Stimulated activated CD8-positive, alpha-beta memory T cell treated with anti-CD3 and anti-CD28 coated beads, Interleukin-12 subunit alpha, Interleukin-12 subunit beta, amount 100 ng/mL, for 1 hour (primary cell): ENCODE measurements around the gene USP32.
"Not testable (repeated sequence)": the region's sequence is repeated elsewhere in the genome, so short reads cannot be mapped to it uniquely, and the experiment has no call there.

Experiments used
- DNase-seq: peaks from one replicate; pipeline ENCODE4 v3.0.0-alpha.2; 2020; ENCODE audit warnings: low read depth

The USP32 gene

DNA sequence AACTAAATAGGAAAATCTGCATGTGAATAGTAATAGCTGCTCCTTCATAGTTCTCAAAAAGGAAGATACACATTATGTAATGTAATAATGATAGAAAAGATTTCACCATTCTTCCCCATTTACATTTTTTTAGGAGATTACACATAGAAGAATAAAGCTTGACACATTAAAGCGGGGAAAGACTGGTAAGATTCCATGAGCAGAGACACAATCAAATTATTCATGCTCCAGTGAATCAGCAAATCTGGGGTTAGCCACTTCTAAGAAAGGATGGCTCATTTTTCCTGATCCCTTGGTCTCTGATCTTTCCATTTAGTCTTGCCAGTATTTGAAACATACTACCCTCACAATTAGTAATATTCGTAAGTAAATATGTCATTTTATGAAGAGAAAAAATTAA, 160.2 kb downstream of the USP32 start:
- DNase-seq, result no peak

DNA sequence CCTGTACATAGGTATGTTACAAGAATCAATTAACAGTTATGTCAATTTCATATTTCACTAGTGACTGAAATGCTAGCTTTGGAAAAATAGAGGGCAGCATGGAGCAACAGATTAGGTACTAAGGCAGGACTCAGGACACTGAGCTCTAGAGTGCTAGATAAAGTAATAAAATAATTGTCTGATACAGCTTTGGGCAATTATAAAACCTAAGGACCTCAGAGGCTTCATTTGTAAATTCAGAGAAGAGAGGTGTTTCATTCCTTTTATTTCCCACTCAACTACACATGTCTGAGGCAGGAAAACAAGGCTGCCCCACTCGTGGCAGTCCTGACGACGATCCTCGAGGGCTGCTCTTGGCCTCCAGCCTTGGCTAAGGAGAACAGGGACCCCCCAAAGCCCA, 160.7 kb downstream of the USP32 start:
- no peak for DNase-seq

DNA sequence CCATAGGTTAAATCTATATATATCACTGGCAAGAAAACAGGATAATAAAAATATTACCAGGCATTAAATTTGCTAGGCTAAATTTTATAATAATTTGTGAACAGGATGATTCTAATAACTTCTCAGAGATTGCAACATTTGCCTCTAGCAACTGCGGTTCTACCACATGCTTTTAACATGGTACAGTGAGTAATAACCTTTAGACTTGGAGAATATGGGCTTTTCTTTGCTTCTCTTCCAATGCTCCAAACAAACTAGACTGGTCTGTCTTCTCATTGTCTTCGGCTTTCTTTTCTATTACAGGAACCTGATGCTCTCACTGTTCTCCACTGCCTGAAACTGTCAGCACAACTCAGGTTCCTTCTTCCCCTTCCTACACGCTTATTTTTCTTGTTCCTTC, 161.6 kb downstream of the USP32 start:
- DNase-seq, result no peak

DNA sequence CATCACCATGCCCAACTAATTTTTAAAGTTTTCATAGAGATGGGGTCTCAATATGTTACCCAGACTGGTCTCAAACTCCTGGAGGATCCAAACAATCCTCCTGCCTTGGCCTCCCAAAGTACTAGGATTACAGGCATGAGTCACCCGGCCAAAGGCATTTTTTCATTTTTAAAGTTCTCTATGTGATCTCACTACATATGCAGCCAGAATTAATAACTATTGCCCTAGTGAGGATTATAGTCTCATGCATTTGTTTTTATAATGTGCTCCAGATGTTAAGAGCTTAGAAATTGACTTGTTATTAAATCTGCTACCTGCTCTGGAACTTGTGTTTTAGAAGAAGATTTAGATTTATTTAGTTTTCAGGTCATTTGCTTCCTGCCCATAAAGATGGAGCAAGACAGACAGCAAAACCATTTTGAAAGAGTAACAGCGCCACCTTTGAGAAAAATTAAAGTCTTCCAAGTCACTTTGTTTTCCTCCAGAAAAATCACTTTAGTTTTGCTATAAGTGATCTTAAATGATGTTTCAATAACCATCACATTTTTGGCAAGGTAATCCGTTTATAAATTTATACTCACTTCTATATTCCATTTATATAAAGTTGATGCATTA, 162.6 kb downstream of the USP32 start:
- no peak for DNase-seq

DNA sequence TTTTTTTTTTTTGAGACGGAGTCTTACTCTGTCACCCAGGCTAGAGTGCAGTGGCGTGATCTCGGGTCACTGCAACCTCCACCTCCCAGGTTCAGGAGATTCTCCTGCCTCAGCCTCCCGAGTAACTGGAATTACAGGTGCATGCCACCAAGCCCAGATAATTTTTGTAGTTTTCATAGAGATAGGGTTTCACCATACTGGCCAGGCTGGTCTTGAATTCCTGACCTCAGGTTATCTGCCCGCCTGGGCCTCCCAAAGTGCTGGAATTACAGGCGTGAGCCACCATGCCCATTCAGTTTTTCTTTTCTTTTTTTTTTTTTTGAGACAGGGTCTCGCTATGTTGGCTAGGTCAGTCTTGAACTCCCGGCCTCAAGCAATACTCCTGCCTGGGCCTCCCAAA, 164.7 kb downstream of the USP32 start:
- not testable (repeated sequence) for DNase-seq

DNA sequence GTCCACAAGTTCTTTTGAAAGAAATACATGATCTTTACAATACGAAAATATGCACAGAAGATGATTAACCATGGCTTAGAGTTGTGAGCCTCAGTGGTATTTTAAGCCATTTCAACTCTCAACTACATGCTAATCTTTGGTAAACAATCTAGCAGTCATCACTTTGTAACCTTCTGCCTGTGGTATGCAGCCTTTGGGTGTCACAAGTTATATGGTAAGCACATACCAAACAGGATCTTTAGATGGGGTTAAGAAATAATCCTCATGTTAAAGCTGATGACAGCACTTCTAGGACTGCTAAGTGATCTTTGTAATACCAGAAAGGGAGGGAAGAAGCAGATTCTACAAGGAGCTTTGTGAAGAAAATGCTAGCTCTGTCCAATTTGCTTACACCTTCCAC, 167.9 kb downstream of the USP32 start:
- no peak for DNase-seq

DNA sequence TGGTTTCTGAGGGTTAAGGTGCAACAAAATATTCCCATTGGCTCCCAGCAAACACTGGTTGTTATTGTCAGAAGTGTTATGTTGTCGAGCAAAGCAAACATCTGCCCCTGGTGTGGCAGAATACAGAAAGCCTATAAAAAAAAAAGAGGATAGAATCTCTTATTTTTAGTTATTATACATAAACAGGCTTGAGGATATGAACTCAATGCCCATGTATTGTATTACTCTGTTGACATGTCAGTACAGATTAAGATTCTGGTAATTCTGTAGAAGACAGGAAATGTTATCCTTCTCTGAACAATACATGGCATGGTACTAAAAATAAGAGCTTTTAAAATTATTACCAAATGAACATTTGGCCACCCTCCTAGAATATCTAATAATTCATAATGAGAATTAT, 168.5 kb downstream of the USP32 start:
- DNase-seq, result no peak

DNA sequence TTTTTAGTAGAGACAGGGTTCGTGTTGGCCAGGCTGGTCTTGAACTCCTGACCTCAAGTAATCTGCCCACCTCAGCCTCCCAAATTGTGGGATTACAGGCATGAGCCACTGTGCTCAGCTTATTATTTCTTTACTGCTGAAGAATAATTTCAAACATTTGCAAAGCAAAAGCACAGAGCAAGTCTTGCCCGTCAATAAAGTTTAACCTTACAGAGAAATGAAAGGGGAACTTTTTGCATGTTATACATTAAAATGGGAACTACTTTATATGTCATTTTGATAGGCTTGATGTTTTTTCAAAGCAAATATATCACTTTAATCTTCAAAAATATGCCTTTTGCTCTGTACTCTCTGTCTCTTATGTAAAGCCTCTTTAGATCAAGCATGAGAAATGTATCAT, 173.2 kb downstream of the USP32 start:
- DNase-seq, result not testable (repeated sequence)

DNA sequence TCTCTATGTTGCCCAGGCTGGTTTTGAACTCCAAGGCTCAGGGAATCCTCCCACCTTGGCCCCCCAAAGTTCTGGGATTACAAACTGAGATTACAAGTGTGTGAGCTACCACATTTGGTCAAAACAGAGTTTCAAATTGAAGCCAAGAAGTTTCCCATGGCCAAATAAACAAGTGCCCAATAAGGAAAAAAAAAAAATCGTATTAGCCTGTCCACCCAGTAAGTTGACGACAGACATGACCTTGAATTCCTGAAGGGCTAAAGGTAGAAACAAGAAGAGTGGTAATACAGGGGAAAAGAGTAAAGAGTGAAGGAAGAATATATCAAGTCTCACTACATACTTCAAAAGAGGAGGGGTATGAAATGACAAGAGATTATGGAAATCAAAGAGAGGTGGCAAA, 176.0 kb downstream of the USP32 start:
- DNase-seq, result not testable (repeated sequence)

DNA sequence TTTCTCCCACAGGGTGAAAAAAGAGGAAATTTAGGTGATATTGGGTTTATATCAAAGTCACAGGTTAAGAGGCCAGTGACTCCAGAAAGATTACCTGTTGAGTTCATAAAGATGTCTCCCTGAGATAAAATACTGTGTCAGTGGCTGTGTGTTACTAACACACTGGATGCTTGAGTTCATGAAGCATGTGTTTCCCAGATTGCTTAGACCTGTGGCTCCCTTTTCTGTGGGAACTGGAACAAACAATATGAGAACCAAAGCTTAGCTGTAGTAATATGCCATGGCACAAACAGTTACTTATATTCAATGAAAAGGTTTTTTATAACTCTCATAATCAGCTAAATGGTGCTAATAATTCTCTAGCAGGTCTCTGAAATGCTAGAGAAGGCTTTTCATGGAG, 180.7 kb downstream of the USP32 start:
- not testable (repeated sequence) for DNase-seq

DNA sequence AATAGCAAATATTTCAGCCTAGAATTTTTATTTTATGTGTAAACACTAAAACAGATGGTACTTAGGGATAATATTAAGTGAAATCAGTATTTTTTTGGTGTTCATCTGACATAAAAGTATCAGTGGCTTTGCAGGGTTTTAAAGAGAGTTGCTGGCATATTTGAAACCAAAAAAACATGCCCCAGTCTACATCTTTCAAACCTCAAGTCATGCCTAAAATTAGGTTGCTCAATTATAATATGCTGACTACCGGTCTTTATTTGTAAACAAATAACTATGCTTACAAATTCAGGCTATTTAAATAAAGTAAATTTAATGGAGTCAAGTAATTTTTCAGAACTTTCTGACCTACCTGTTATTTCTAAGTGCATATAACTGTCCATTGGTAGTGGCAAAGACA, 183.6 kb downstream of the USP32 start:
- DNase-seq, result not testable (repeated sequence)

DNA sequence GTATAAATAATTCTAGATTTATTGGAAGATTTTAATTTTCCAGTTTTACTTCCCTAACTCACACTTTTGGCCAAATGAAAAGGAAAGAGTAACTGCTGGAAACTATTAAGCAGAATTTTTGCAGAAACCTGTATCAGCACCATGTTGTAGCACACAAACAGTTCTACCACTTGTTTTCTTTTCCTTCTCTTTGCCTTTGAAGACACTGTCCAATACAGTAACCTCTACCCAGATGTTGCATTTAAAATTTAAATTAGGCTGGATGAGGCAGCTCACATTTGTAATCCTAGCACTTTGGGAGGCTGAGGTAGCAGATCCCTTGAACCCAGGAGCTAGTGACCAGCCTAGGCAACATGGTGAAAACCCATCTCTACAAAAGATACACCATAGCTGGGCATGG, 186.2 kb downstream of the USP32 start:
- DNase-seq, result not testable (repeated sequence)

DNA sequence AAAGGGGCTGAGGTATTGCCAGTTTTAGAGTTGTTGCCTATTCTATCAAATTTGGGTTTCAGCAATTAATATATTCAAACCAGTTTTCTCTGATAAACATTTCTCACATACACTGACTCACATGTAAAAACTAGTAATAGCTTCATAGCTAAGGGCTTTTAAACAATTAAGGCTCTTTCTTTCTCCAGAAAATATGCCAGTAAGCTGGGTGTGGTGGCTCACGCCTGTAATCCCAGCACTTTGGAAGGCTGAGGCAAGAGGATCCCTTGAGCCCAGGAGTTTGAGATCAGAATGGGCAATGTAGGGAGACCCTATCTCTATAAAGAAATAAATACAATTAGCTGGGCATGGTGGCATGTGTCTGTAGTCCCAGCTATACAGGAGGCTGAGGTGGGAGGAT, 193.3 kb downstream of the USP32 start:
- DNase-seq, result not testable (repeated sequence)

DNA sequence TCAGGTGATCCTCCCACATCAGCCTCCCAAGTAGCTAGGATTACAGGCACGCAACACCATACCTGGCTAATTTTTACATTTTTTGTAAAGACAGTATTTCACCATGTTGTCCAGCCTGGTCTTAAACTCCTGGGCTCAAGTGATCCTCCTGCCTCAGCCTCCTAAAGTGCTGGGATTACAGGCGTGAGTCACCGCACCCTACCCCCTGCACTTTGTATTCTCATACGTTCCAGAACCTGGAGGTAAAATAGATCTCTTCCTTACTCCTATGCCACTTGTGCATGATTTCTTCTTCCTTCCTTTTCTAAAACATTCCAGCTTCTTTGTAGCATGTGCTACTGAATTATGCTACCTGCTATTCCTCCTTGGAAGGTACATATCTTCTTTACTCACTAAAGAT, 197.8 kb downstream of the USP32 start:
- not testable (repeated sequence) for DNase-seq

DNA sequence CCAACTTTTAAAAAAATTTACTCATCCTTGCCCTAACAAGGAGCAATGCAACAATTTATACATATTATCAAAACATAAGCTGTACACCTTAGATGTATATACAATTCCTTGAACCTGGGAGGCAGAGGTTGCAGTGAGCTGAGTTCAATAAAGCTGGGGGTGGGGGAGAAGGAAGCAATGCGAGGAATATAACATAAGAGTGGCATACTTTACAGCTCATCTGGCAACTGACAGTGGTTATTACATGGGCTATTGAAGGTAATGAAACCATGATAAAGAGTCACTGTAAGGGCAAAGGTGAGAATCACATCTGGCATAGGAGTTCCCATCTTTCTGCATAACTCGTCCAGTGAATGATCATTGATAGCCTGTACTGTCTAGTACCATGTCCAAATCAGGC, 198.5 kb downstream of the USP32 start:
- DNase-seq, result no peak

DNA sequence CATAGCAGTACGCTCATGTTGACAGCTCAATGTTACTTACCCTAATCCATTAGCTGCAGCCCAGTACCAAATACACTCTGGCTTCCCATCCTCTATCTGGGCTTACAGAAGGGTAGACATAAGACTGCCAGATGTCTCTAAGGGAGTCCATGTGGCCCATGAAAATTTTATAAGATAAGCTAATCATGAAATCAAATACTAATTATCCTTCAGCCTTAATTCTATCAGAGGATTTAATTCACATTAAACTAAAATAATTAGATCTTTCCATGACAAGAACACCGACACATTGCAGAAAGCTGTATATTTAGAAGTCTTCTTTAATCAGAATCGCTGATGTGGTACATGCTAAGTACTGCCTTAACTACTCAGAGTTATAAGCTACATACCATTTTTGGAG, 198.9 kb downstream of the USP32 start:
- DNase-seq, result not testable (repeated sequence)

DNA sequence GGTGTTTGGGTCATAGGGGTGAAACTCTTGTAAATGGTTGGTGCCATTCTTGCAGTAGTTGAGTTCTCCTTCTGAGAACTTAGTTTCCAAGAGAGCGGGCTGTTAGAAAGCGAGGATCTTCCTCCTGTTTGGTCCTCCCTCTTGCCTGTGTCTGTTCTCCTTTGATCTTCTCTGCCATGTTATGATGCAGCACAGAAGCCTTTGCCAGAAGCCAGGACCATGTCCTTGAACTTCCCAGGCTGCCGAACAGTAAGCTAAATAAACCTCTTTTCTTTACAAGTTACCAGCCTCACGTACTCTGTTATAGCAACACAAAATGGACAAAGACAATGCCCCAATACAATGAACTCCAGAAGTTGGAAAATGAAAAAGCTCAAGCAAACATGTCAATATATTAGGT, 201.9 kb downstream of the USP32 start:
- DNase-seq, result not testable (repeated sequence)

DNA sequence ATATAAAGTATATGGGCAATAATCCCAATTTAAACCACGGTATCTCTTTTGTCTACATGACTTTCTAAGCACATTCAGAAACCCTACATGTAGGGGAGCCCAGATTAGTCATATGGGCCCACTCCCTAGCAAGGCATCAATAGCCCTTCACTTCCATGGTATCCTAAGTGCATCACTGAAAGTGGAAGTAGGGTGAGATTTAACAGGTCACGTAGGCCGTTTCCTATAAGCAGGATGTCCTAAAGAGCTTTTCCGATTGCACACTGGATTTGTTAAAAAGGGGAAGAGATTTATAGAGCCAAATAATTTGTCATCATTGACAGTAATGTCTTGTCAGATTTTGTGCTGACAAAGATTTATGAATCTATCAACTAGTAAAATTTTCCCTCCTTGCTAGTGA, 203.2 kb downstream of the USP32 start:
- no peak for DNase-seq

DNA sequence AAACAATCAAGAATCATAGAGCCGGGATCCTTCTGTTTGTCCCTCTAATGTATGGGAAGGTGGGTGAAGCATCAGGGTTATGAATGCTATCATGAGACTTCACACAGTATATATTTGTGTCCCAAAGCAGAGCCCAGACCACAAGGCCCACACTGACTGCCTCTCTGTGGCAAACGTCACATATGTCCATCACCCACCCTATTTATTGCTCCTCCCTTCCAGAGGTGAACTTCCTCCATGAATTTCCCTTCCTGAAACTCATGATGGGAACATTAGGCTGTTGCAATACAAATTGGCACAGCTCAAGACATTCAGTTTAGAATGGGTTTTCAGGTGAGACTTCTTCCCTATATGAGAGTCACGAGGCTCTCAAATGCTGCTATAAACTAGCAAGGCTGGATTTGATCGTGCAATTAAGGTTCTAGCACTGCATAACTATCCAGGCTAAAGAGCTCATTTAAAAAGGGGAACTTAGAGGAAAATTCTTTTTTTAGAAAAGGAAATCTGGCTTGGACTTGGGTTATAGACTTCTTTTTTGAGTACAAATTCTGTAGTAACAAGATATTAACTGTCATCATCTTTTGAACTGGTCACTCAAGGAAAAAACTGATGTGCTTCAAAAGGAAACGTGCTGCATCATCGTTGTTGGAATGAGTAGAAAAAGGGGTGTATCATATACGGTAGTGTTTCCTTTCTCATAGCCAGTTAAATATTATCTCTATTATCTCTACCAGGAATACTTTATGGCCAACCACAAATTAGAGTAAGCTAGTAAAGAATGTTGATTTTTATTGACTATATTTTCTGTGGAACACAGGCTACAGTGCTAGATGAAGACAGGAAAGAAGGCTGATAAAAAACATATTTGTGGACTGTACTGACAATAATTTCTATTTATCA, 204.8 kb downstream of the USP32 start:
- not testable (repeated sequence) for DNase-seq

DNA sequence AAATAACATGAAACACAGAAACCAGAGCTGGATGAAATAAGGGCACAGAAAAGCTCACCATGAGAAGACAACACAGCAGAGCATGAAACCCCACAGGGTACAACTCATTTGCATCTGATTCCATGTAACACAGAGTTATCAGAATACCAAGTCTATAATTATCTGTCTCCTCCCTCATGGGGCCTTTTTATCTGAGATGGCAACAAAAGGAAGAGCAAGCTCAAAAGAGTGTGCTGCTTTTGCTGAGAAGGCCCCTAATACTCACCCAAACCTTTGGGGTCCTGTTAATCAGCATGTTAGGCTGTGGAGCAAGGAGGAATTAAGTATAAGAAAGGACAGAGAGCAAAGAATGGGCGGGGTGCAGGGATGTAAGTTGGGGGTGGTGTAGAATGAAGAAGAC, 205.6 kb downstream of the USP32 start:
- not testable (repeated sequence) for DNase-seq

DNA sequence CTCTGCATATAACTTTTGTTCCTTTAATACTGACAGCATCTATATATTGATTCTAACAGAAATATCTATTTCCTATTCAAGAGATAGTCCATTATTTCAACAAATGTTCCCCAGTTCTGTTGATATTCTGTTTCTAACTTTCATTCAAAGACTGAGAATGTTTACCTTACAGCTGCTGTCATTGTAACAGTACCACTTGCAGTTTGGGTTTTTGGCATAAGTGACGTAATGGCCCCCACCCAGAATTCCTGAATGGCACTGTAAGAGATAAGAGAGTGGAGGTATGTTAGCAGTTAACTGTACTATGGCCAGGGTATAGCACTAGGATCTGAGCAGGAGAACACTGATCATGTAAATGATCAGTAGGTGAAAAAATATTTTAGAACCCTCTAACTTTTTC, 211.6 kb downstream of the USP32 start:
- DNase-seq, result not testable (repeated sequence)

DNA sequence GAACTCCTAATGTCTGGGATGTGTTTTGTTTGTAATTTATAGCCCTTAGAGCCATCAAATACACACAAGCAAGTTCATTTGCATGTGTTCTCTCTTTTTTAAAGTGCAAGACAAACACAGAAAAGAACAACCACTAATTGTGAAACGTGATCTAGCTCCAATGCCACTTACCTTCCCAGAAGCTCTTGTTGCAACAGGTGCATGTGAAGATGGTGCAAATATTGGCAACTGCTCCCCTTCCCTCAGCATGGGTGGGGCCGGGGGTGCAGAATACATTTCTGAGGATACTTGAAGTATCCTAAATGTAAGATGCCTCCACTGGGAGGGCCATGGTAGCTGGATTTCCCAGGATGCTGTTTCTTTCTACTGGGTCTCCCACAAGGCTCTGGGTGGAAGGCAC, 213.8 kb downstream of the USP32 start:
- DNase-seq, result not testable (repeated sequence)

DNA sequence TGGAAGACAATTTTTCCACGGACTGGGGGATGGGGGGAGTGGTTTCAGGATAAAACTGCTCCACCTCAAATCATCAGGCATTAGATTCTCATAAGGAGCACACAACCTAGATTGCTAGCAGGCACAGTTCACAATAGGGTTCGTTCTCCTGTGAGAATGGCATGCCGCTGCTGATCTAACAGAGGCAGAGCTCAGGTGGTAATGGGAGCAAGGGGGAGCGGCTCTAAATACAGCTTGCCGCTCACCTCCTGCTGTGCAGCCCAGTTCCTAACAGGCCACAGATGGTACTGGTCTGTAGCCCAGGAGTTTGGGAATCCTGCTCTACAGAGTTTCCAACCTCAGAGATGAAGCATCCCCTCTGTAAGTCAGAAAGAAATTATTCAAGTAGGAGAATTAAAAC, 215.2 kb downstream of the USP32 start:
- not testable (repeated sequence) for DNase-seq

DNA sequence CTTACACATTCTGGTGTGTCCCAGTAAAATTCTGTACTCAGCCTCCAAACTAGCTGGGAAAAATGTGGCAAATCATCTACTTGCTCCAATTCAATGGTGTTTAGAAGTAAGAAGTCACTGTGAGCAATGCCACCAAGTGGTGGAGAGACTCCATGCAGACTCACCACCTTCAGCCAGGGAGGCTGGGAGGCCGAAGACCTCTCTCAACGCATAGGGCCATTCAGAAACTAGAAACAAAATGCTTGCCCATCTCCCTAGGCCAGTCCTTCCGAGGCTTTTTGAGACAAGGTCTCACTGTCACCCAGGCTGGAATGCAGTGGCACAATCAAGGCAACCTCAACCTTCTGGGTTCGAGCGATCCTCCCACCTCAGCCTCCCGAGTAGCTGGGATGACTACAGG, 217.2 kb downstream of the USP32 start:
- not testable (repeated sequence) for DNase-seq
